CD14-positive monocyte (primary cell): ENCODE data around the gene UGT2A1. TPM values are rescaled to one million over a fixed set of nuclear protein-coding genes. Genes with fewer than 3 reads are reported as not detected.

Experiments
- DNase-seq, 3 donors: peaks; one replicate each; pipeline ENCODE4 v3.0.0-alpha.2; 2011 to 2022
- H2AFZ ChIP-seq: 2 replicates; pipeline ENCODE4 v1.6.0; 2012; ENCODE audit warnings: mild to moderate bottlenecking, low read depth, low read length, inconsistent platforms; ENCODE audit not compliant: insufficient read depth, poor library complexity, severe bottlenecking
- H3K27ac ChIP-seq, 2 donors: 1 replicate in 1 of 2; 2 replicates in 1 of 2; pipeline ENCODE4 v1.5.1; 2012 to 2013; ENCODE audit warnings: low read length in 2 of 2, control low read depth in 1 of 2, inconsistent platforms in 1 of 2, low read depth in 1 of 2, mild to moderate bottlenecking in 1 of 2
- H3K27me3 ChIP-seq, 2 donors: one replicate each; pipeline versions ENCODE4 v1.6.0 to v1.6.1; 2011 to 2013; ENCODE audit warnings: low read length in 2 of 2; ENCODE audit not compliant: control insufficient read depth in 2 of 2, insufficient read depth in 2 of 2
- H3K36me3 ChIP-seq, 2 donors: replicated peaks in 1 of 2; 1 replicate in 1 of 2; 2 replicates in 1 of 2; pipeline versions ENCODE4 v1.5.1 to v1.6.1; 2012 to 2013; ENCODE audit warnings: low read length in 2 of 2, control low read depth in 1 of 2, inconsistent platforms in 1 of 2, mild to moderate bottlenecking in 1 of 2; ENCODE audit not compliant: insufficient read depth in 2 of 2, control insufficient read depth in 1 of 2
- H3K4me1 ChIP-seq, 2 donors: 1 replicate in 1 of 2; 2 replicates in 1 of 2; pipeline versions ENCODE4 v1.5.1 to v1.6.1; 2012 to 2013; ENCODE audit warnings: low read length in 2 of 2, control low read depth in 1 of 2, inconsistent platforms in 1 of 2, mild to moderate bottlenecking in 1 of 2, moderate library complexity in 1 of 2; ENCODE audit not compliant: insufficient read depth in 2 of 2, control insufficient read depth in 1 of 2
- H3K4me2 ChIP-seq: replicated peaks from 2 replicates; pipeline ENCODE3; 2012; ENCODE audit warnings: low read length, moderate library complexity, mild to moderate bottlenecking; ENCODE audit not compliant: poor library complexity, severe bottlenecking; ENCODE audit errors: extremely low read depth
- H3K4me3 ChIP-seq, 3 experiments: fragments of 200-600 bp in 1 of 3; sonication (generic) in 1 of 3; replicated peaks in 1 of 3; 1 replicate in 2 of 3; 2 replicates in 1 of 3; pipeline ENCODE4 v1.5.1; 2011 to 2013; ENCODE audit warnings: low read length in 3 of 3, mild to moderate bottlenecking in 3 of 3, control low read depth in 2 of 3, low read depth in 2 of 3, inconsistent platforms in 1 of 3, moderate library complexity in 1 of 3
- H3K79me2 ChIP-seq: 2 replicates; pipeline ENCODE4 v1.6.0; 2012; ENCODE audit warnings: mild to moderate bottlenecking, control low read depth, inconsistent platforms, low read length, moderate library complexity; ENCODE audit not compliant: insufficient read depth
- H3K9ac ChIP-seq: 2 replicates; pipeline ENCODE4 v1.6.0; 2017; ENCODE audit warnings: low read length, mild to moderate bottlenecking; ENCODE audit not compliant: insufficient read depth, poor library complexity, severe bottlenecking
- H3K9me3 ChIP-seq, 2 donors: replicated peaks in 1 of 2; 1 replicate in 1 of 2; 2 replicates in 1 of 2; pipeline versions ENCODE4 v1.5.1 to v1.6.1; 2012 to 2013; ENCODE audit warnings: low read length in 2 of 2, control low read depth in 1 of 2; ENCODE audit not compliant: control insufficient read depth in 1 of 2, insufficient read depth in 1 of 2
- H4K20me1 ChIP-seq: 2 replicates; pipeline ENCODE4 v1.6.0; 2012; ENCODE audit warnings: mild to moderate bottlenecking, low read length, control low read depth, moderate library complexity; ENCODE audit not compliant: insufficient read depth
- H3K27ac Mint-ChIP-seq, 7 donors: one replicate each; pipeline ENCODE4 v1.8.0; 2020; ENCODE audit warnings: mild to moderate bottlenecking in 7 of 7, mixed read lengths in 7 of 7, moderate library complexity in 6 of 7, inconsistent platforms in 2 of 7
- H3K27me3 Mint-ChIP-seq, 3 donors: one replicate each; pipeline ENCODE4 v1.8.0; 2021 to 2022; ENCODE audit warnings: low read depth in 3 of 3, mild to moderate bottlenecking in 3 of 3, mixed read lengths in 3 of 3, moderate library complexity in 3 of 3, inconsistent platforms in 1 of 3
- H3K36me3 Mint-ChIP-seq, 2 donors: one replicate each; pipeline ENCODE4 v1.8.0; 2020; ENCODE audit warnings: mixed read lengths in 2 of 2, inconsistent platforms in 1 of 2, mild to moderate bottlenecking in 1 of 2
- H3K4me1 Mint-ChIP-seq: one replicate; pipeline ENCODE4 v1.8.0; 2020; ENCODE audit warnings: mild to moderate bottlenecking, mixed read lengths
- H3K4me3 Mint-ChIP-seq, 2 donors: one replicate each; pipeline ENCODE4 v1.8.0; 2020; ENCODE audit warnings: mild to moderate bottlenecking in 2 of 2, mixed read lengths in 2 of 2, moderate library complexity in 1 of 2
- H3K9me3 Mint-ChIP-seq, 7 donors: one replicate each; pipeline ENCODE4 v1.8.0; 2020 to 2022; ENCODE audit warnings: mixed read lengths in 7 of 7, mild to moderate bottlenecking in 6 of 7, moderate library complexity in 6 of 7, inconsistent platforms in 2 of 7
- CTCF ChIP-seq: fragments of 200-600 bp; IDR thresholded peaks from one replicate; pipeline ENCODE4 v1.8.0; 2022; ENCODE audit warnings: antibody characterized with exemption, mild to moderate bottlenecking
- WGBS: methylation state at CpG from one replicate; pipeline ENCODE4 v1.1.5; 2013; ENCODE audit warnings: missing lambda C conversion rate; ENCODE audit not compliant: insufficient coverage; 5-methylcytosine and 5-hydroxymethylcytosine counted together
- intact Hi-C, 2 donors: fragments of 100-400 bp; cut with micrococcal nuclease; formaldehyde crosslinking; loops; one replicate each; pipeline versions ENCODE4 v1.15.0 to v1.15.1; 2023
- polyA plus RNA-seq, 3 donors: library from polyadenylated mRNA; depleted of rRNA in 1 of 3; unstranded in 2 of 3; stranded (reverse) in 1 of 3; fragments of 300-500 nt in 2 of 3; fragments of >200 nt in 1 of 3; fragmentation: Illumina TruSeq in 2 of 3; gene quantifications; 1 replicate in 2 of 3; 2 replicates in 1 of 3; pipeline ENCODE4 v1.2.3, GENCODE V29; 2012 to 2021

The UGT2A1 gene
- polyA plus RNA-seq, 3 donors: not detected

- H3K4me3 Mint-ChIP-seq: no peak overlapping the region
- WGBS: 63% methylated on average over 2 of the region's 2 CpGs
- Histone ChIP-seq H3K36me3 (no peaks in the 10 kb centered on the region), H3K9me3 (peaks cover 0 to 4% of the 10 kb centered on the region in 2 donors), H3K27me3 (no peaks in the 10 kb centered on the region), H3K4me1 (no peaks in the 10 kb centered on the region), H3K79me2 (no peaks in the 10 kb centered on the region), H4K20me1 (no peaks in the 10 kb centered on the region), H2AFZ (no peak overlapping the region), H3K27ac (no peak overlapping the region), H3K4me3 (no peak overlapping the region), H3K4me2 (no peak overlapping the region), H3K9ac (no peak overlapping the region)
- no peak for TF ChIP-seq CTCF
- DNase-seq: no peak
- H3K27ac Mint-ChIP-seq: no peak overlapping the region
- no peaks in the 10 kb centered on the region for H3K36me3 Mint-ChIP-seq
- peaks cover 0 to 3% (median 0%) of the 10 kb centered on the region in 7 donors for H3K9me3 Mint-ChIP-seq
- intact Hi-C loops: no loop called here
- no peaks in the 10 kb centered on the region for H3K4me1 Mint-ChIP-seq
- H3K27me3 Mint-ChIP-seq: peaks cover 0 to 3% (median 0%) of the 10 kb centered on the region in 3 donors
These were observed 89.6 kb downstream of the UGT2A1 start for GRCh38 chr4:69563424-69563823.

GRCh38 chr4:69549651-69550050, 103.4 kb downstream of the UGT2A1 start:
- Histone ChIP-seq H3K4me2 (no peak overlapping the region), H3K79me2 (no peaks in the 10 kb centered on the region), H2AFZ (no peak overlapping the region), H3K9me3 (no peaks in the 10 kb centered on the region), H4K20me1 (no peaks in the 10 kb centered on the region), H3K9ac (no peak overlapping the region), H3K27me3 (no peaks in the 10 kb centered on the region), H3K4me1 (no peaks in the 10 kb centered on the region), H3K4me3 (no peak overlapping the region), H3K36me3 (no peaks in the 10 kb centered on the region), H3K27ac (no peak overlapping the region)
- intact Hi-C loops: no loop called here
- Mint-ChIP-seq H3K4me1 (no peaks in the 10 kb centered on the region), H3K9me3 (peaks cover 0 to 17% (median 0%) of the 10 kb centered on the region in 7 donors), H3K36me3 (no peaks in the 10 kb centered on the region), H3K27ac (no peak overlapping the region), H3K4me3 (no peak overlapping the region), H3K27me3 (peaks cover 0 to 2% (median 0%) of the 10 kb centered on the region in 3 donors)
- no peak for TF ChIP-seq CTCF
- WGBS: no CpG with 5 or more reads among the region's 2 CpGs
- no peak for DNase-seq
